AG09319 (cell line): ENCODE results near the gene PDE7B.

Experiments used
- DNase-seq: peaks from one replicate; pipeline ENCODE4 v3.0.0-alpha.2; 2010; ENCODE audit warnings: low read depth; ENCODE audit errors: extremely low read depth
- TF ChIP-seq, protein P1 (sequence below): IDR thresholded peaks from 2 replicates; pipeline ENCODE4 v1.5.1; 2011; ENCODE audit warnings: low read depth, mild to moderate bottlenecking, inconsistent platforms, low read length, moderate library complexity

PDE7B gene

DNA sequence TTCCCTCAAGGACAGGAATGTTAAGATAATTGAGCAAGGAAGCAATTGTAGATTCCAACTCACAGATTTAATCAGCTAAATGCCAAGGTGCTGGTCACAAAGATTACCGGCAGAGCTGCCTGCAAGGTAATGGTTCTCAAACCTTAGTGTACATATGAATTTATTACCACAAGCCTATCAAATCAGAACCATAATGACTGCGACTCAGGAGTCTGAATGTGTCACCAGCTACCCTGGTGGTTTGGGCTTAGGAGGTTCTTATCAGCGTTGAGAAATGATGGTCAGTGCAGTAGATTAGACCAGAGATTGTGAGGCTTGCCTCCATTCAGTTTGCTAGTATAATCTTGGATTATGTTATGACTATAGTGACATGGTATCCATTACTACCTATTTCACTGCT, 319.7 kb downstream of the PDE7B start:
- TF ChIP-seq, protein P1, sequence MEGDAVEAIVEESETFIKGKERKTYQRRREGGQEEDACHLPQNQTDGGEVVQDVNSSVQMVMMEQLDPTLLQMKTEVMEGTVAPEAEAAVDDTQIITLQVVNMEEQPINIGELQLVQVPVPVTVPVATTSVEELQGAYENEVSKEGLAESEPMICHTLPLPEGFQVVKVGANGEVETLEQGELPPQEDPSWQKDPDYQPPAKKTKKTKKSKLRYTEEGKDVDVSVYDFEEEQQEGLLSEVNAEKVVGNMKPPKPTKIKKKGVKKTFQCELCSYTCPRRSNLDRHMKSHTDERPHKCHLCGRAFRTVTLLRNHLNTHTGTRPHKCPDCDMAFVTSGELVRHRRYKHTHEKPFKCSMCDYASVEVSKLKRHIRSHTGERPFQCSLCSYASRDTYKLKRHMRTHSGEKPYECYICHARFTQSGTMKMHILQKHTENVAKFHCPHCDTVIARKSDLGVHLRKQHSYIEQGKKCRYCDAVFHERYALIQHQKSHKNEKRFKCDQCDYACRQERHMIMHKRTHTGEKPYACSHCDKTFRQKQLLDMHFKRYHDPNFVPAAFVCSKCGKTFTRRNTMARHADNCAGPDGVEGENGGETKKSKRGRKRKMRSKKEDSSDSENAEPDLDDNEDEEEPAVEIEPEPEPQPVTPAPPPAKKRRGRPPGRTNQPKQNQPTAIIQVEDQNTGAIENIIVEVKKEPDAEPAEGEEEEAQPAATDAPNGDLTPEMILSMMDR, result no peak
- DNase-seq, result no peak

DNA sequence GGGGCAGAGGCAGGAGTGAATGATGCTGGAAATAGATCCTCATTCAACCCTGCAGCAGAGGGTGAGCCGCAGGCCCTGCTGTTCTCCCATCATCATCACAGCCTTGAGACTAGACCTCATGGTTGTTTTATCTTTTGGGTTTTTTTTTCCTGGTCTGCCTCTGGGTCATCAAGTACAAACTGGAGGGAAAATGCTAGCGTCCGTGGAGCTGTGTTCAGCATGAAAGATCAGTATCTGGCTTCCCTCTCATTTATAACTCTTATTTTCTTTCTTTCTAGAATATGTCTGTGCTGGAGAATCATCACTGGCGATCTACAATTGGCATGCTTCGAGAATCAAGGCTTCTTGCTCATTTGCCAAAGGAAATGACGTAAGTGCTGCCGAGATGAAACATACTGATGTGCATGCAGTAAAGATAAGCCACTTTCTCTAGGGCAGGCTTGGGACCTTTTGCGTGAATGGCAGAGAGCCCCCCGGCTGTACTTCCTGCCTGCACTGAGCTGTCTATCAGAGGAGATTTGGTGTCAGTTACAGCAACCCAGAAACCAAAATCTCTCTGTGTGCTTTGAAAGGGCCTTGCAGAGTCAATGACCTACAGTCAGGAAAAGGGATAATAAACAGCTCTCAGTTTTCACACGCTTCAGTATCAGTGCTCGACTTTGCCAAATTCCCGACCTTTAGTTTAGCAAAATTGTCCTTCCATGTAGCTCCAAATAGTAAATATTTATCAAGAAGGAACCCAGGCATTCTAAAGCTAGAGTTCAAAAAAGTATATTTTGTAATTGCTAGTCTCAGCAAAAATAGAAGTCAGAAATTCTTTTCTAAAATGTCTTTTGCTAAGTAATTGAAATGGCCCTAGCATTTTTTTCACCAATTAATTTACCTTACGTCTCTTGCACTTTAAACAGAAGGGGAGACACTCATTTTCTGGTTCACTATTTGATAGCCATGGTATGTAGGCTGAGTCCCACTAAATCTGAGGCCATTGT, 322.3 kb downstream of the PDE7B start:
- TF ChIP-seq, protein P1, result no peak
- DNase-seq, result no peak

DNA sequence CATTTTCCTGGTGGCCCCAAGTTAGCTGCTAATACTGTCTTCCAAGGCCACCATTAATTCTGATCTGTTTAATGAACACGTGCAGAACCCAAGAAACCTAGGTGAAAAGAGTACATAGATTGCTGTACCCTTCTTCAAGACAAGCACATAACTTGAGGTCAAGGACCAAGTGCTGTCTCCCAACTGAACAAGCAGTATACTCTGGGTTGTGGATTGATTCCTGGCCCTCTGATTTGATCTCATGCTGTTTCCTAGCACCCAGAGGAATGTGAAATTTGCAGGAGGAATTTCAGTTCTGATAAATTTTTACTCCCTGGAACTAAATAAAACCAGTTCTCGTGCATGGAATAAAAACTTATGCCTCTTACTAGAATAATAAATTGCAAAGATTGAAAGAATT, 323.0 kb downstream of the PDE7B start:
- TF ChIP-seq, protein P1, result no peak
- no peak for DNase-seq

DNA sequence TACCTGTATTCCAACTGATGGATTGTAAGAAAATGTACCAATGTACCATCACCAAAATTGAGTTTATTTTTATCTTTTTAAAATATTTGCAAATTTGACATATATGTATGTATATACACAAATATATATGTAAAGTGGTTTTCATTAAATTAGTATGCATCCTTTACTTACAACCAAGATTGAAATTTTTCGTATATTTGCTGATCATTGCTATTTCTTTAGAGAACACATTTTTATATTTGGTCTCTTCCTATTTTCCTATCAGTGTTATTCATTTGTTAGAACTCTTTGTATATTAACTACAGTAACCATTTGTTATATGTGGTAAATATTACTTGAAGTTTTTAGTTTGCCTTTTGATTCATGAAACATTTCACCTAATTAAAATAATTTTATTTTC, 324.4 kb downstream of the PDE7B start:
- DNase-seq, result no peak
- TF ChIP-seq, protein P1, result no peak

DNA sequence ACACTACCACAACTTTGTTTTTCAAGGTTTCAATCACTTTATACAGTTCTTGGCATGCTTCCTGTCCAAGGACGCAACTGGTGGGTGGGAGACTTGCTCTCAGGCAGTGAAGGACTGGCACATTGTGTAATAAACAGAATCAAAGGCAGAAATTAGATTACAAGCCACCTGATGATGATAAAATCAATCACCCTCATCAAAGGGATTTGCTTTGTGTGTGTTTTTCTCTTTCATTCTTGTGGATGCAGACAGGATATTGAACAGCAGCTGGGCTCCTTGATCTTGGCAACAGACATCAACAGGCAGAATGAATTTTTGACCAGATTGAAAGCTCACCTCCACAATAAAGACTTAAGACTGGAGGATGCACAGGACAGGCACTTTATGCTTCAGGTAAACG, 327.2 kb downstream of the PDE7B start:
- DNase-seq, result no peak
- TF ChIP-seq, protein P1, result no peak

- no peak for DNase-seq
- TF ChIP-seq, protein P1, result no peak
Observed at GRCh38 chr6:136180704-136181511, 329.4 kb downstream of the PDE7B start.

DNA sequence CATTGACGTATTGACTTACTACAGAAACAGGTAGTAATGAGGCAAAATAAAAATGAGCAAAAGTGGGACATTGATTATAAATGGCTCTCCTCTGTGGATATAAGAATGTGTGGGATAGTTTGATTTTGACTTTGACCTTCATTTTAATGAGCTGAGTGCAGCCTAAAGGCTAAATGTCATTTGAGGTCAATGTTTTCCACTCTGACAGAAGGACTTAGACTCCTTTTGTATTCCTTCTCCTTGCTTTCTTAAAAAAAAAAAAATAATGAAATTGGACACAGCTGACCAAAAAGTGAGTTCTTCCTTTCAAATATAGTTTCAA, 330.0 kb downstream of the PDE7B start:
- DNase-seq, result no peak
- TF ChIP-seq, protein P1, result no peak
